IPS-18c (cell line): ENCODE measurements around the gene CTSZ.

Experiments used
- H3K4me3 ChIP-seq: 2 replicates; pipeline ENCODE4 v1.7.0; 2013; ENCODE audit warnings: low read depth, mild to moderate bottlenecking, low read length, moderate library complexity; ENCODE audit not compliant: insufficient read depth
- H3K9me3 ChIP-seq: one replicate; pipeline ENCODE4 v1.6.1; 2013; ENCODE audit warnings: mild to moderate bottlenecking, low read length, moderate library complexity; ENCODE audit not compliant: control insufficient read depth, insufficient read depth

Gene CTSZ

GRCh38 chr20:59005523-59006166 lies 1.4 kb downstream of the CTSZ start:
- no peak overlapping the region for H3K4me3 ChIP-seq

GRCh38 chr20:59004763-59005522 lies 2.1 kb downstream of the CTSZ start:
- Histone ChIP-seq H3K4me3 (no peak overlapping the region), H3K9me3 (no peaks in the 10 kb centered on the region)

More at GRCh38 chr20:59005523-59006166, 1.4 kb downstream of the CTSZ start:
- H3K9me3 ChIP-seq = no peaks in the 10 kb centered on the region

- Histone ChIP-seq H3K9me3 (no peaks in the 10 kb centered on the region), H3K4me3 (no peak overlapping the region)
Observed at GRCh38 chr20:59004493-59004762, 2.6 kb downstream of the CTSZ start.

- H3K9me3 ChIP-seq = no peaks in the 10 kb centered on the region
- H3K4me3 ChIP-seq = no peak overlapping the region
Observed at GRCh38 chr20:59003836-59004492, 3.1 kb downstream of the CTSZ start.

- H3K4me3 ChIP-seq = no peak overlapping the region
- H3K9me3 ChIP-seq = no peaks in the 10 kb centered on the region
Observed at GRCh38 chr20:59002874-59003399, 4.1 kb downstream of the CTSZ start.

GRCh38 chr20:59002388-59002787 lies 4.7 kb downstream of the CTSZ start:
- Histone ChIP-seq H3K4me3 (no peak overlapping the region), H3K9me3 (no peaks in the 10 kb centered on the region)

- H3K9me3 ChIP-seq = no peaks in the 10 kb centered on the region
- no peak overlapping the region for H3K4me3 ChIP-seq
Observed at GRCh38 chr20:59001449-59002171, 5.4 kb downstream of the CTSZ start.

GRCh38 chr20:59001068-59001448 lies 6.0 kb downstream of the CTSZ start:
- Histone ChIP-seq H3K9me3 (no peaks in the 10 kb centered on the region), H3K4me3 (no peak overlapping the region)

DNA sequence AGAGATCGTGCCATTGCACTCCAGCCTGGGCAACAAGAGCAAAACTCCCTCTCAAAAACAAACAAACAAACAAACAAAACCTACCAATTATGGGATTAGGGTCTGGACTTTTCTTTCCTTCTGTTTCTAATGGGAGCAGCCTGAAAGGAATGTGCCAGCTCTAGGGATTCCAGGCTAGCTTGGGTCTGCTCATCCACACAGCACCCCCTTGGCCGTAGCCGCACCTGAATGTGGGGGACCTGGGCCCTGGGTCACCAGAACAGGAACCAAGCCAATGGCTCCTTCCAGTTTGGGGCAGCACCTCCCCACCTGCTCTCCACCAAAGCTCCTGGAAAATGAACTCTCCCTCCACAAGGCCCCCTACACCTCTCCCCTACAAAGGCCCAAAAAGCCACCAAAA lies 6.7 kb downstream of the CTSZ start:
- H3K4me3 ChIP-seq = no peak overlapping the region

GRCh38 chr20:58998656-58999055 lies 8.4 kb downstream of the CTSZ start:
- Histone ChIP-seq H3K9me3 (no peaks in the 10 kb centered on the region), H3K4me3 (no peak overlapping the region)

More for the DNA sequence above, 6.7 kb downstream of the CTSZ start:
- no peaks in the 10 kb centered on the region for H3K9me3 ChIP-seq

DNA sequence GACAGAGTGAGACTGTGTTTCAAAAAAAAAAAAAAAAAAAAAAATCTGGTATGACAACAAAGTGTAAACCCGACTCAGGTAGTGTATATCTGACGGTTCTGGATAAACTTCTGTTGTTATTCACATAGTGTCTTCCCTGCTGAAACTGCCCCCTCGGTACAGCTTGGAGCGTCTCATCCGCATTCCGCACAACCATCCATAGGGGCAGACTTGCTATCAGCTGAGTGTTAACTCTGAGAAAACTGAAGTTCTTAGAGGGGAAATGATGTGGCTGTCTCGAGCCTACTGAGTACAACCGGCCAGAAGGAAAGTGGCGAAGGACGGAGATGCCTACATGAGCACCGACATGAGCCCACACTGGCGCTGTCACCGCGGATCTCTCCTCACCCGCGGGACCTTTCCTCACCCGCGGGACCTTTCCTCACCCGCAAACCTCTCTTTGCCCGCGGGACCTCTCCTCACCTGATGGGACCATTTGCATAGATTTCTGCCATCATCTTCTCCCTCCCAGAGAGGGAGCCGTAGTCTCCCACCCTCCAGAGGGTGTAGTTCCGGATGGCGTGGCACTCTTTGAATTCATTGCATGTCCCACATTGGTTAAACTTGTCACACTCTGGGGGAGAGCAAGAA lies 9.8 kb downstream of the CTSZ start:
- no peaks in the 10 kb centered on the region for H3K9me3 ChIP-seq
- H3K4me3 ChIP-seq = no peak overlapping the region

DNA sequence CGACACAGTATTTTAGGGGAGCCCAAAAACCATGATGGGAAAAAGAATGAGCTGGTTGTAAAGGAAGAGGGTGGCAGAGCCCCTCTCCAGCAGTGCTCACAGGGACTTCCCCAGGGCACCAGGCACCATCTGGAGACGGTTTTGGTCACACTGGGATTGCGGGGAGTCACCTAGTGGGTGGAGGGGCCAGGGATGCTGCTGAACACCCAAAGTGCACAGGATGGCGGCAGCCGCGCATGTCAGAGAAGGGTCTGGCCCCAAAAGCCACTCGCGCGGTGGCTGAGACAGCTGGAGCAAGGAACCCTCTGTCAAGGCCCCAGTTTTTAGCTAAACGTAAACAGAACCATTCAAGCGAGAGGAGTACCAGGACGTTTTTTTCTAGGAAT lies 10.8 kb downstream of the CTSZ start:
- no peaks in the 10 kb centered on the region for H3K9me3 ChIP-seq
- no peak overlapping the region for H3K4me3 ChIP-seq

DNA sequence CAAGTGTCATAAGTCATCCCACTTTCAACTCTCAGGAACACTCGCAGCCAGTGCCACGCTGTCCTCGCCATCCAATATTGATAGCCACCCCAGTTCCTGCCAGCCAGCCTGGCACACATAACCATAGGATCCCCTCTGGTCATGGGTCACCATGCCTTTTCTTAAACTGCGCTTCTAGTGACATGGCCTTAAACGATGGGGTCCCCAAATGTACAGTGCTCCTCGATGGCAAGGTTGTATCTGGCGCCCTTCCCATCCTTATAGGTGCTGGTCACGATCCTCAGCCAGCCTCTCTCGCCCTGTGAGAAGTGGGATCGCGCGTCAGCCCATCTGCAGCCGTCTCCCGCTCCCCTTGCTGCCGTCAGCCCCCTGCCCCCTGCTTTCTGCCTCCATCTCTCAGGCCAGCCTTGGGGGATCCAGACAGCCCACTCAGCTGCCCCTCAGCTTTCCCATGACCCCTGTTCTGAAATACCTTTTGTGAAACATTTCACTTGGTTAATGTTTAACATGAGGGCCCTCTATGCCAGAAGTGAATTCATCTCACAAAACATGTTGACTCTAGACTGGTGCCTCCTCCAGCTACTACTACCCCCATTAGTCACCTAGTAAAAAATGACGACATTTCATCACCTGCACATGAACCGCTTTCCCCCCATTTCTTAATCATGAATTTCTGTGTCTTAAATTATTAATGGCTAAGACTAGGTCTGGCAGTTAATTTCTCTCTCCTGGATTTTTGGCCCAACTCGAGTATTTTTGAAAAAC lies 11.4 kb downstream of the CTSZ start:
- Histone ChIP-seq H3K4me3 (no peak overlapping the region), H3K9me3 (no peaks in the 10 kb centered on the region)

GRCh38 chr20:58994390-58995159 lies 12.5 kb downstream of the CTSZ start:
- H3K4me3 ChIP-seq = no peak overlapping the region

DNA sequence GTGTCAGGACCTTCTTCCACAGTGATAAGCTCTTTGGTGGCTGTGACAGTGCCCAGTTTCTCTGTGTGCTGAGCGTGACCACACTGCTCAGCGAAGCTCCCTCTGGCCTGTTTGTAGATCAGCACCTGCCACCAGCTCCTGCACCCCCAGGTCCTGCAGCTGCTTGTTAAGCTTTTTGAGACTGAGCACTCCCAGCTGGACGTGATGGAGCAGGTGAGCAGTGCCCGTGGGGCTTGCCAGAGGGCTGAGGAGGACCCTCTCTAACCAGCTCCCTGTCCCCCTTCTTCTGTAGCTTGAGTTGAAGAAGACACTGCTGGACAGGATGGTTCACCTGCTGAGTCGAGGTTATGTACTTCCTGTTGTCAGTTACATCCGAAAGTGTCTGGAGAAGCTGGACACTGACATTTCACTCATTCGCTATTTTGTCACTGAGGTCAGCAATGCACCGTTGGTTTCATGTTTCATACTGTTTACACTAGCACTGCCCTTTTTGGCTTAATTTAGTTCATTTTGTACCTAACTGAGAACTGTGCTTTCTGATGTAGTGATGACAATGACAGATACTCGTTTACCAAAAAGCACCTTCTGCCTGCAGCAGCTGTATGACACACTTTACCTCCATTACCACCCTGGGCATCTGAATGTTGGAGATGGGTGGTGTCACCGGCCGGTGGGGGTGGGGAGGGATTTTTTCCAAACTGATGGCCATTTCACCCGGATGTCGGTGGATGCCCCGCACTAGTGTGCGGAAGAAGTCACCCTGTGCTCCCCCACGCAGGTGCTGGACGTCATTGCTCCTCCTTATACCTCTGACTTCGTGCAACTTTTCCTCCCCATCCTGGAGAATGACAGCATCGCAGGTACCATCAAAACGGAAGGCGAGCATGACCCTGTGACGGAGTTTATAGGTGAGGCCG lies 13.5 kb downstream of the CTSZ start:
- H3K4me3 ChIP-seq = no peak overlapping the region
- no peaks in the 10 kb centered on the region for H3K9me3 ChIP-seq

More at GRCh38 chr20:58994390-58995159, 12.5 kb downstream of the CTSZ start:
- H3K9me3 ChIP-seq = no peaks in the 10 kb centered on the region
